ENCODE results near the gene GNB1. TPM values are rescaled to one million over a fixed set of nuclear protein-coding genes. Genes with fewer than 3 reads are reported as not detected.

GNB1 gene
- total RNA-seq, 1 experiment from 2014 or later = 339 TPM

GRCh38 chr1:1777950-1778662, 112.8 kb downstream of the GNB1 start, which contains the start of gene NADK (continued):
- TF ChIP-seq ZNF423 (CRISPR knock-in tag; IDR thresholded peaks at IDR 0.05) = 0 out of 2 replicates have a peak, but pooled peaks have one; percentile 4
- no peak for TF ChIP-seq ZNF281 (CRISPR knock-in tag; IDR thresholded peaks at IDR 0.05)
- no peak for TF ChIP-seq HMGA2 (CRISPR knock-in tag; IDR thresholded peaks at IDR 0.05)
- TF ChIP-seq CTCF (IDR thresholded peaks at IDR 0.05) = no peak
- 0 out of 2 replicates have a peak, but pooled peaks have one; percentile 61 for TF ChIP-seq CBFB (CRISPR knock-in tag; IDR thresholded peaks at IDR 0.05; ENCODE audit: low read depth)
- no peak for TF ChIP-seq NR1H2 (CRISPR knock-in tag; IDR thresholded peaks at IDR 0.05)
- no peak for TF ChIP-seq RELA (CRISPR knock-in tag; IDR thresholded peaks at IDR 0.05; ENCODE audit: borderline replicate concordance)
- no peak for TF ChIP-seq ZNF532 (CRISPR knock-in tag; IDR thresholded peaks at IDR 0.05; ENCODE audit: borderline replicate concordance)
- TF ChIP-seq, protein P1, sequence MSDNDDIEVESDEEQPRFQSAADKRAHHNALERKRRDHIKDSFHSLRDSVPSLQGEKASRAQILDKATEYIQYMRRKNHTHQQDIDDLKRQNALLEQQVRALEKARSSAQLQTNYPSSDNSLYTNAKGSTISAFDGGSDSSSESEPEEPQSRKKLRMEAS (CRISPR knock-in tag; IDR thresholded peaks at IDR 0.05) = no peak; the same call in 1 of the 2 replicates
- TF ChIP-seq GRHL2 (CRISPR knock-in tag; IDR thresholded peaks at IDR 0.05; ENCODE audit: insufficient replicate concordance, severe bottlenecking) = no peak
- TF ChIP-seq GTF2I (CRISPR knock-in tag; conservative IDR thresholded peaks at IDR 0.05) = no peak
- 0 out of 2 replicates have a peak, but pooled peaks have one; percentile 17 for TF ChIP-seq ZNF232 (CRISPR knock-in tag; IDR thresholded peaks at IDR 0.05)

DNA sequence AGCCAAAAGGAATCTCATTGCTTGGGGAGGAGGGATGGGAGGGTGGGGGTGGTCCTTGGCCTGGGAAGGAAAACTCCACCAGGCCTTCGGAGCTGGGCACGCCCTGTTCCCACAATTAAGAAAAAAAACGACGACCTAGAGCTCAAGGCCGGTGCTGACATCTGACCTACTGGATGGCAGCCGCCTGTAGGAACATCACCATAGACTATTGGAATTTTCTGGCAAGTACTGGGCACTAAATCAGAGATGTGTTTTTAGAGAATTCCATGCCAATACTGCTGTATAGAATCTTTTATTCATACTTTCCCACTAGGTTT, 113.3 kb downstream of the GNB1 start:
- peak overlapping the region; percentile 71 for H3K4me3 Mint-ChIP-seq
- H3K9me3 Mint-ChIP-seq = no peaks in the 10 kb centered on the region
- TF ChIP-seq GRHL2 (CRISPR knock-in tag; IDR thresholded peaks at IDR 0.05; ENCODE audit: insufficient replicate concordance, severe bottlenecking) (no peak), PREB (CRISPR knock-in tag; IDR thresholded peaks at IDR 0.05; ENCODE audit: borderline replicate concordance) (no peak)
- TF ChIP-seq, protein P2, sequence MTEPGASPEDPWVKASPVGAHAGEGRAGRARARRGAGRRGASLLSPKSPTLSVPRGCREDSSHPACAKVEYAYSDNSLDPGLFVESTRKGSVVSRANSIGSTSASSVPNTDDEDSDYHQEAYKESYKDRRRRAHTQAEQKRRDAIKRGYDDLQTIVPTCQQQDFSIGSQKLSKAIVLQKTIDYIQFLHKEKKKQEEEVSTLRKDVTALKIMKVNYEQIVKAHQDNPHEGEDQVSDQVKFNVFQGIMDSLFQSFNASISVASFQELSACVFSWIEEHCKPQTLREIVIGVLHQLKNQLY (CRISPR knock-in tag; IDR thresholded peaks at IDR 0.05) = no peak
- no peak for DNase-seq (ENCODE audit: low spot score)
- H3K27ac Mint-ChIP-seq = no peak overlapping the region; the same call in 1 of the 2 replicates
- no peak for ATAC-seq
- H3K36me3 Mint-ChIP-seq = peaks cover 5% of the 10 kb centered on the region
- no peaks in the 10 kb centered on the region for H3K27me3 Mint-ChIP-seq (ENCODE audit: low read depth)
- H3K4me1 Mint-ChIP-seq = peaks cover 45% of the 10 kb centered on the region
- ChIA-PET POLR2A (no interaction called here), CTCF (interaction anchor here (1.0 to 2.6 kb wide), 5 partner anchors 11 to 166 kb away, joined by 3 to 10 read pairs (median 9); no protein-coding TSS in a partner anchor)

Data from WTC11 (cell line).